Measurements from ENCODE around the gene PERP.
"Not testable (repeated sequence)": the region's sequence is repeated elsewhere in the genome, so short reads cannot be mapped to it uniquely, and the experiment has no call there.

PERP gene

DNA sequence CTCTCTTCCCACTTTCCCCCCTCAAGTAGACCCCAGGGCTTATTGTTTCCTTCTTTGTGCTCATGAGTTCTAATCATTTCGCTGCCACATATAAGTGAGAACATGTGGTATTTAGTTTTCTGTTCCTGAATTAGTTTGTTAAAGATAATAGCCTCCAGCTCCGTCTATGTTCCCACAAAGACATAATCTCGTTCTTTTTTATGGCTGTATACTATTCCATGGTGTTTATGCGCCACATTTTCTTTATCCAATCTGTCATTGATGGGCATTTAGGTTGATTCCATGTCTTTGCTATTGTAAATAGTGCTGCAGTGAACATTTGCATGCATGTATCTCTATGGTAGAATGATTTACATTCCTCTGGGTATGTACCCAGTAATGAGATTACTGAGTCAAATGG, 16.9 kb upstream of the PERP start:
- no peak overlapping the region for H3K27ac ChIP-seq
- no peak for TF ChIP-seq ZFX (IDR thresholded peaks at IDR 0.05; ENCODE audit: borderline replicate concordance)
- TF ChIP-seq, protein P1, sequence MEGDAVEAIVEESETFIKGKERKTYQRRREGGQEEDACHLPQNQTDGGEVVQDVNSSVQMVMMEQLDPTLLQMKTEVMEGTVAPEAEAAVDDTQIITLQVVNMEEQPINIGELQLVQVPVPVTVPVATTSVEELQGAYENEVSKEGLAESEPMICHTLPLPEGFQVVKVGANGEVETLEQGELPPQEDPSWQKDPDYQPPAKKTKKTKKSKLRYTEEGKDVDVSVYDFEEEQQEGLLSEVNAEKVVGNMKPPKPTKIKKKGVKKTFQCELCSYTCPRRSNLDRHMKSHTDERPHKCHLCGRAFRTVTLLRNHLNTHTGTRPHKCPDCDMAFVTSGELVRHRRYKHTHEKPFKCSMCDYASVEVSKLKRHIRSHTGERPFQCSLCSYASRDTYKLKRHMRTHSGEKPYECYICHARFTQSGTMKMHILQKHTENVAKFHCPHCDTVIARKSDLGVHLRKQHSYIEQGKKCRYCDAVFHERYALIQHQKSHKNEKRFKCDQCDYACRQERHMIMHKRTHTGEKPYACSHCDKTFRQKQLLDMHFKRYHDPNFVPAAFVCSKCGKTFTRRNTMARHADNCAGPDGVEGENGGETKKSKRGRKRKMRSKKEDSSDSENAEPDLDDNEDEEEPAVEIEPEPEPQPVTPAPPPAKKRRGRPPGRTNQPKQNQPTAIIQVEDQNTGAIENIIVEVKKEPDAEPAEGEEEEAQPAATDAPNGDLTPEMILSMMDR (IDR thresholded peaks at IDR 0.05), result no peak

DNA sequence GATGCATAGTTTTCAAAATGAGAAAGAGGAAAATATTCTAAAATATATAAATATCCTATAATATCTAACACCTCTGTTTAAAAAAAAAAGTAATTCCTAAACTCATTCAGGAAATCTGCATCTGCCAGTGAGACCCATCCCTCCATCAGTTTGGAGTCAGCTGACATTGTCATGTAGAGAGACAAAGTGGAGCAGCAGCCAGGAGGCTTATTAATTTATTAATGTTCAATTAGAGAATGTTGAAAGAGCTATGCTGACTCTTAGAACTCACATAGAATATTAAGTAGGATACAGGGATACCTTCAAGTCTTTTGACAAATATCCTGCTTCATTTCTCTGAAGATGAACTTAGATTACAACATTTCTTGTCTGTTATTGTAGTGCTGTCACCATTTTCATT, 12.8 kb upstream of the PERP start:
- no peak overlapping the region for H3K27ac ChIP-seq
- no peak for TF ChIP-seq ZFX (IDR thresholded peaks at IDR 0.05; ENCODE audit: borderline replicate concordance)
- TF ChIP-seq, protein P1 (IDR thresholded peaks at IDR 0.05), result no peak

DNA sequence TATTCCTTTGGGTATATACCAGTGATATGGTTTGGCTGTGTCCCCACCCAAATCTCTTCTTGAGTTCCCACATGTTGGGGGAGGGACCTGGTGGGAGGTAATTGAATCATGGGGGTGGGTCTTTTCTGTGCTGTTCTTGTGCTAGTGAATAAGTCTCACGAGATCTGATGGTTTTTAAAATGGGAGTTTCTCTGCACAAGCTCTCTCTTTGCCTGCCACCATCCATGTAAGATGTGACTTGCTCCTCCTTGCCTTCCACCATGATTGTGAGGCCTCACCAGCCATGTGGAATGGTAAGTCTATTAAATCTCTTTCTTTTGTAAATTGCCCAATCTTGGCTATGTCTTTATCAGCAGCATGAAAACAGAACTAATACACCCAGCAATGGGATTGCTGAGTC, 12.0 kb upstream of the PERP start:
- H3K27ac ChIP-seq, result not testable (repeated sequence)

DNA sequence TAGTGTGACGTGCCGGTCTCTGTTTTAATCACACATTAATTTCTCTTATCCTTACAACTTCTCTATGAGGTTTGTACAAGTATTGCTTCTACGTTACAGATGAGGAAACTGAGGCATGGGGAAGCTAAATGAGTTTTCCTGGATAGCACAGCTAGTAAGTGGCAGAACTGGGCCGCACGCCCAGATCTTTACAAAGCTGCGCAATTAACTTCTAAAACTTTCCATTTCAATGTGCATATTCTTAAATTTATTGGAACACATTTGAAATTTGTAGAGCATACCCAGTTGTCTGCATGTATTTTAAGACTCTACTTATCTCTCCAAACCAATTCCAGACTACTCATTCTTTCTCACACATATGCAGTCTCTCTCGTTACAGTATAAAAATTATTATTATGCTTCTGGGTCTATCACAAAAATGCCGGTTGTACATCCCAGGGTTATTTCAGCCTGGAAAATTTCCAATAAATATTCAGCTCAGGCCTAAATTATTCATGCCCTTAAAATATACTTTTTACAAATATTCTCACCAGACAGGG, 10.2 kb upstream of the PERP start:
- TF ChIP-seq, protein P1 (IDR thresholded peaks at IDR 0.05), result no peak
- no peak for TF ChIP-seq ZFX (IDR thresholded peaks at IDR 0.05; ENCODE audit: borderline replicate concordance)

DNA sequence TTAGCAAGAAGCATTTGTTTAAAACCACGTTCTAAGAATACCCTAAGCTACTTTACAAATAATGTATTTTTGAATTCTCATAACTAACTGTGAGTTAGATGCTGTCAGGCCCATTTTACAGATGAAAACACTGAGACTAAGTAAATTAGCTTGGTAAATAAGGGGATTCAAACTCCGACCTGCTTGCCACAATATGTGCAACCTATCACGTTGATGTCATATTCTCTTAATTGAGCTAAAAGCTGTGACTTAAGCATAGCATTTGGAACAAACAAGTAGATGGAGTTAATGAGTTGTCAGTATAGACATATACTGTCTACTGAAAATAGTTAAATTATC, 9.4 kb upstream of the PERP start:
- no peak for TF ChIP-seq ZFX (IDR thresholded peaks at IDR 0.05; ENCODE audit: borderline replicate concordance)
- TF ChIP-seq, protein P1 (IDR thresholded peaks at IDR 0.05), result no peak
- peak overlapping the region; percentile 48 for H3K27ac ChIP-seq

More for the DNA sequence above, 10.2 kb upstream of the PERP start:
- H3K27ac ChIP-seq, result peak overlapping the region; percentile 48

DNA sequence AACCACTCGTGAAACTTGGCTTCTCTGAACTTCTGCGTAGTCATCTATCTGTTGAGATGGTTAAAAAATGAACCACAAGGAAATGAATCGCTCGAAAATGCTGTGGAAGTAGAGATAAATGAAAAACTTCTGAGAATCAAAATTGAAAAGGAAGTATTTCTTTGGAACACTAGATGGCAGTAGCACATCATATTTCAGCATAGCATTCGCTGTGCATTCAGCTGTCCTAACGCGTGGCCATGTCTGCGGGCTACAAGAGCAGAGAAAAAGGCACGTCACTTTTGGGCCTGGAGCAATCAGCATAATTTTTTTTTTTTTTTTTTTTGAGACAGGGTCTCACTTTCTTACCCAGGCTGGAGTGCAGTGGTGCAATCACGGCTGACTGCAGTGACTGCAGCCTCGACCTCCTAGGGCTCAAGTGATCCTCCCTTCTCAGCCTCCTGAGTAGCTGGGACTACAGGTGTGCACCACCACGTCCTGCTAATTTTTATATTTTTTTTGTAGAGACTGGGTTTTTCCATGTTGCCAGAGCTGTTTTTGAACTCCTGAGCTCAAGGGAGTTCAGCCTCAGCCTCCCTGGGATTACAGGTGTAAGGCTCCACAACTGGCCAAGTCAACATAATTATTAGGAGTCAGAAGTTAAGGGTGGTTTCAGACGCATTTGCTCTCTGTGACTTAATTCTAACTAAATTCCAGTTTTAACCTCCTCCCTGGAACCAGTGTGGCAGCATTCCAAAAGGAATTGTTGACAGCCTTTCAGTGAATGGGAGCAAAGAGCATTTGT, 8.8 kb upstream of the PERP start:
- peak overlapping the region; percentile 48 for H3K27ac ChIP-seq
- TF ChIP-seq, protein P1 (IDR thresholded peaks at IDR 0.05), result peak; percentile 78
- TF ChIP-seq ZFX (IDR thresholded peaks at IDR 0.05; ENCODE audit: borderline replicate concordance), result no peak

DNA sequence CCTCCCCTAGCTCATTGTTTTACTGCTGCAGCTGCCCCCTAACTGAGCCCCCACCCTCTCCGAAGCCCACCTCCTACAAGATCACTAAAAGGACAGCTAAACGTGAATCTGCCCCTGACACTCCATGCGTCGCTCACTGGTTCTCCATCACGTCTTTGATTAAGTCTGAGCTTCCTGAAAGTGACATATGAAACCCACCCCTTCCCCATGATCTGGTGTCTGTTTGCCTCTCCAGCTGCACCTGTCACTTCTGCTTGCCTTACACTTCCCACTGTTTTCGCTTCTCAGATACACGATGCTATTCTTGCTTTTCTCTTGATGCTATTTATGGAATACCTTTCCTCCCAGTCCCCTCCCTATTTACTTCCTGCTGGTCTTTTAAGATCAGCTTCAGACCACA, 8.0 kb upstream of the PERP start:
- no peak for TF ChIP-seq ZFX (IDR thresholded peaks at IDR 0.05; ENCODE audit: borderline replicate concordance)
- TF ChIP-seq, protein P1 (IDR thresholded peaks at IDR 0.05), result no peak
- no peak overlapping the region; the same call in 1 of the 2 replicates for H3K27ac ChIP-seq
